Left lung (tissue), 10 donors: ENCODE measurements around the gene UMOD. TPM values are rescaled to one million over a fixed set of nuclear protein-coding genes. Genes with fewer than 3 reads are reported as not detected.

Experiments
- ATAC-seq: fragments of 200-7000 bp; cut with Tn5 transposase; one replicate; pipeline ENCODE4 v1.9.1; 2020; ENCODE audit warnings: moderate library complexity
- DNase-seq, 4 donors: peaks; one replicate each; pipeline ENCODE4 v3.0.0-alpha.2; 2013 to 2020
- H3K27ac ChIP-seq, 2 donors: fragments of 200-600 bp; sonication (generic) in 1 of 2; one replicate each; pipeline versions ENCODE4 v1.5.0 to v1.8.0; 2020 to 2021
- H3K27me3 ChIP-seq, 2 donors: fragments of 200-600 bp; sonication (generic) in 1 of 2; one replicate each; pipeline versions ENCODE4 v1.5.0 to v1.8.0; 2020 to 2021
- H3K36me3 ChIP-seq, 2 donors: fragments of 200-600 bp; sonication (generic) in 1 of 2; one replicate each; pipeline versions ENCODE4 v1.5.0 to v1.8.0; 2020 to 2021
- H3K4me1 ChIP-seq, 2 donors: fragments of 200-600 bp; one replicate each; pipeline ENCODE4 v1.8.0; 2021
- H3K4me3 ChIP-seq, 2 donors: fragments of 200-600 bp; sonication (generic) in 1 of 2; one replicate each; pipeline versions ENCODE4 v1.5.0 to v1.8.0; 2020 to 2021; ENCODE audit warnings: mild to moderate bottlenecking in 1 of 2
- H3K9me3 ChIP-seq, 2 donors: fragments of 200-600 bp; sonication (generic) in 1 of 2; one replicate each; pipeline versions ENCODE4 v1.5.0 to v1.8.0; 2020 to 2021
- intact Hi-C, 2 donors: fragments of 100-400 bp; cut with DNase I; formaldehyde crosslinking; loops; one replicate each; pipeline versions ENCODE4 v1.11.2 to v1.14.2; 2022
- polyA plus RNA-seq, 6 donors: library from polyadenylated mRNA; unstranded; fragments of 120-200 nt; gene quantifications; one replicate each; pipeline ENCODE4 v1.2.1, GENCODE V29; 2013; ENCODE audit not compliant: insufficient read length in 6 of 6
- total RNA-seq, 2 donors: library from RNA; stranded (reverse); fragmentation: NEBNext Ultra II Directional; extraction: Animal tissue kit (Norgen Biotek cat#: 25700); gene quantifications; one replicate each; pipeline ENCODE4 v1.2.1, GENCODE V29; 2021
- TF ChIP-seq, protein P1 (sequence below), 2 donors: fragments of 200-600 bp; sonication (generic) in 1 of 2; IDR thresholded peaks; one replicate each; pipeline versions ENCODE4 v1.5.0 to v1.8.0; 2021; ENCODE audit warnings: antibody characterized with exemption in 2 of 2
- donor health status: DM: no; HTN: yes; CAD: no.
- donor health status: DM: no; HTN: no; CAD: no.

The UMOD gene
- total and polyA plus RNA-seq, 8 donors, result 0.11 to 2.5 (median 0.20) TPM; not detected in 2

DNA sequence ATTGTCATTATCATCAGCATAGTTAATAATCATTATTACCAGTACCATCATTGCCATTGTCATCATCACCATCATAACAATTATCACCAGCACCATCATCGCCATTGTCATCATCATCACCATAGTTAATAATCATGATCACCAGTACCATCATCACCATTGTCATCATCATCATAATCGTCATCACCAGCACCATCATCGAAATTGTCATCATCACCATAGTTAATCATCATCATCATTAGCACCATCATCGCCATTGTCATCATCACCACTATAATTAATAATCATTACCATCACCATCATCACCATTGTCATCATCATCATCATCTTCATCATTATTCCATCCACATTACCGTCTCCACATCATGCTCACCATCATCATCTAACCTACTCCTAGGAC lies 38.5 kb upstream of the UMOD start:
- Histone ChIP-seq H3K36me3 (no peaks in the 10 kb centered on the region), H3K27ac (no peak overlapping the region)
- DNase-seq, result no peak

GRCh38 chr16:20388854-20389253 lies 36.3 kb upstream of the UMOD start:
- Histone ChIP-seq H3K4me1 (peaks cover 0 to 6% of the 10 kb centered on the region in 2 donors), H3K27me3 (peaks cover 0 to 9% of the 10 kb centered on the region in 2 donors), H3K4me3 (no peak overlapping the region), H3K9me3 (no peaks in the 10 kb centered on the region), H3K27ac (no peak overlapping the region), H3K36me3 (no peaks in the 10 kb centered on the region)
- ATAC-seq (no peak), DNase-seq (no peak)
- intact Hi-C loops, result loop anchor here in 1 of 2 donors (10.0 kb wide), 1 partner anchor 494 kb away; no protein-coding TSS in a partner anchor
- TF ChIP-seq, protein P1, sequence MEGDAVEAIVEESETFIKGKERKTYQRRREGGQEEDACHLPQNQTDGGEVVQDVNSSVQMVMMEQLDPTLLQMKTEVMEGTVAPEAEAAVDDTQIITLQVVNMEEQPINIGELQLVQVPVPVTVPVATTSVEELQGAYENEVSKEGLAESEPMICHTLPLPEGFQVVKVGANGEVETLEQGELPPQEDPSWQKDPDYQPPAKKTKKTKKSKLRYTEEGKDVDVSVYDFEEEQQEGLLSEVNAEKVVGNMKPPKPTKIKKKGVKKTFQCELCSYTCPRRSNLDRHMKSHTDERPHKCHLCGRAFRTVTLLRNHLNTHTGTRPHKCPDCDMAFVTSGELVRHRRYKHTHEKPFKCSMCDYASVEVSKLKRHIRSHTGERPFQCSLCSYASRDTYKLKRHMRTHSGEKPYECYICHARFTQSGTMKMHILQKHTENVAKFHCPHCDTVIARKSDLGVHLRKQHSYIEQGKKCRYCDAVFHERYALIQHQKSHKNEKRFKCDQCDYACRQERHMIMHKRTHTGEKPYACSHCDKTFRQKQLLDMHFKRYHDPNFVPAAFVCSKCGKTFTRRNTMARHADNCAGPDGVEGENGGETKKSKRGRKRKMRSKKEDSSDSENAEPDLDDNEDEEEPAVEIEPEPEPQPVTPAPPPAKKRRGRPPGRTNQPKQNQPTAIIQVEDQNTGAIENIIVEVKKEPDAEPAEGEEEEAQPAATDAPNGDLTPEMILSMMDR (IDR thresholded peaks at IDR 0.05), result no peak

More for the DNA sequence above, 38.5 kb upstream of the UMOD start:
- Histone ChIP-seq H3K9me3 (no peaks in the 10 kb centered on the region), H3K4me3 (no peak overlapping the region), H3K27me3 (peaks cover 0 to 7% of the 10 kb centered on the region in 2 donors), H3K4me1 (peaks cover 0 to 4% of the 10 kb centered on the region in 2 donors)
- intact Hi-C loops, result no loop called here
- TF ChIP-seq, protein P1 (IDR thresholded peaks at IDR 0.05), result no peak
- no peak for ATAC-seq

DNA sequence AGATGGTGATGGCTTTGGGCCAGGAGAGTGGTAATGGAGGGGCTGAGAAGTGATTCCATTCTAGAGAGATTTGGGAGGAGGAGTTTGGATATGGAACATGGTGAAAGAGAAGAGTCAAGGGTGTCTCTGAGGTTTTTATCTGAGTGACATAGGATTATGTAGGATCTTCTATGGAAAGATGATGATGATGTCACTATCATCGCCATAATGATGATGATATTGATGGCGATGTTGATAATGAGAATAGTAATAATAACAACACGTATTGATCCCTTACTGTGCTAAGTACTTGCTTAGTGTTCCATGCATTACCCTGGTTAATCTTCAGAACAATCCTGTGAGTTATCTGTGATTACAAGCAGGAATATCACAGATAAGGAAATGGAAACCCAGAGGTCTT lies 35.5 kb upstream of the UMOD start:
- peaks cover 0 to 6% of the 10 kb centered on the region in 2 donors for H3K4me1 ChIP-seq
- H3K36me3 ChIP-seq, result no peaks in the 10 kb centered on the region
- no peak overlapping the region for H3K27ac ChIP-seq
- intact Hi-C loops, result loop anchor here in 1 of 2 donors (10.0 kb wide), 1 partner anchor 493 kb away; no protein-coding TSS in a partner anchor
- H3K27me3 ChIP-seq, result peaks cover 0 to 9% of the 10 kb centered on the region in 2 donors
- DNase-seq (no peak), ATAC-seq (no peak)
- TF ChIP-seq, protein P1 (IDR thresholded peaks at IDR 0.05), result no peak
- H3K9me3 ChIP-seq, result no peaks in the 10 kb centered on the region
- no peak overlapping the region for H3K4me3 ChIP-seq

GRCh38 chr16:20385844-20386832 lies 33.6 kb upstream of the UMOD start:
- peaks cover 0 to 6% of the 10 kb centered on the region in 2 donors for H3K4me1 ChIP-seq
- no peaks in the 10 kb centered on the region for H3K9me3 ChIP-seq
- H3K27ac ChIP-seq, result no peak overlapping the region
- DNase-seq (peak in 3 of 4 donors; percentile 26 to 62 (median 61)), ATAC-seq (peak; percentile 82)
- no peak overlapping the region for H3K4me3 ChIP-seq
- peaks cover 0 to 9% of the 10 kb centered on the region in 2 donors for H3K27me3 ChIP-seq
- no peaks in the 10 kb centered on the region for H3K36me3 ChIP-seq
- intact Hi-C loops, result loop anchor here in 1 of 2 donors (10.0 kb wide), 1 partner anchor 491 kb away; no protein-coding TSS in a partner anchor
- TF ChIP-seq, protein P1 (IDR thresholded peaks at IDR 0.05), result peak; percentile 71 to 85
